HG03565 (cell line): ENCODE measurements around the gene ARL3.
"Not testable (repeated sequence)": the region's sequence is repeated elsewhere in the genome, so short reads cannot be mapped to it uniquely, and the experiment has no call there.

Source experiments
- ATAC-seq: cut with Tn5 transposase; IDR thresholded peaks from one replicate; pipeline ENCODE4 v1.9.1; 2021; ENCODE audit warnings: mild to moderate bottlenecking, moderate library complexity; ENCODE audit not compliant: unreplicated experiment

The ARL3 gene

DNA sequence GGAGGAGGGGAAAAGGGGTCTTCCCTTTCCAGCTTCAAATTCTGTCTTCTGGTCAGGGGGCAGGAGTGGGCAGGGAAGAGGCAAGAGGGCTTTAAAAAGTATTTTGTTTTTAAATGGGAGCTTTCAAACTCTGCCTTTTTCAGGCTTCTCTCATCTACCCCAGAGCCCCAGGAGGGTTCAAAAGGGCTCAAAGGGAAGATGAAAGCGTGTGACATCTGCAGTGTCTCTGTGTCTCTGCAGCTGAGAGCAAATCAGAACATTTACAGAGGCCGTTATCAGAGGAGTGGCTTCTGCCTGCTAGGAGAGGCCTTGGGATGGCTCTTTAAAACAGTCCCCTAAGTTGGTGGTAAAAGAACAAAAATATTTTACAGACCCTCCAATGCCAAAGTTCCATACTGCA, 39.6 kb downstream of the ARL3 start:
- ATAC-seq = no peak

DNA sequence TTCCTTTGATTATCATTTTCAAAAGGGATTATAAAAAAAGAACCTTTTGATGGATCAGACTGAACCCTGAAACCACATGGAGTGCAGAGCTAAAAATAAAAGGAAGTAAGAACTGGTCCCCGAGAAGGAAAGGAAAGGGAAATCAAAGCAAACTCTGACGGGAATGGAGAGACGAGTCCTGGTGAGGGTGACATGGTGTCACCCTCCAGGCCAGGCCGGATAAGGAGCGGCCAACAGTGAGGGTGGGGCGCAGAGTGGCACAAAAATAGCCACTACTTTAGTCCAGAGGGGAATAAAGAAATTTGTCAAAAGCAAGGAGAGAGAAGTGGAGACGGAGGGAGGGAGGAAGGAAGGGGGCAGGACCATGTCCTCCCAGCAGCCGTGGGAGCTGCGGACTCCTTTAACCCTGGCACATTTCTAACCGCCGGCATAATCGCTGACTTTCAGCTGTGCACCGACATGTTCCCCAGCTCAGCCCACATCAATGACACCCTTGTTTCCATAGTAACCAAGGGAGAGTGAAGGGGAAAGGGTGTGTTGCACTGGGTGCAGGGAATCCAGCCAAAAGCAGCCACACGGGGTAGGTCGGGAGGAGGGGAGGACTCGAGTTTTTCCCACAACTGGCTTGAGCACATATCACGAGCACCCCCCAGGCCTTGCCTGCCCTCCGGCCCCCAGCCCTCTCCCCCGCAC, 40.2 kb downstream of the ARL3 start:
- ATAC-seq = no peak

DNA sequence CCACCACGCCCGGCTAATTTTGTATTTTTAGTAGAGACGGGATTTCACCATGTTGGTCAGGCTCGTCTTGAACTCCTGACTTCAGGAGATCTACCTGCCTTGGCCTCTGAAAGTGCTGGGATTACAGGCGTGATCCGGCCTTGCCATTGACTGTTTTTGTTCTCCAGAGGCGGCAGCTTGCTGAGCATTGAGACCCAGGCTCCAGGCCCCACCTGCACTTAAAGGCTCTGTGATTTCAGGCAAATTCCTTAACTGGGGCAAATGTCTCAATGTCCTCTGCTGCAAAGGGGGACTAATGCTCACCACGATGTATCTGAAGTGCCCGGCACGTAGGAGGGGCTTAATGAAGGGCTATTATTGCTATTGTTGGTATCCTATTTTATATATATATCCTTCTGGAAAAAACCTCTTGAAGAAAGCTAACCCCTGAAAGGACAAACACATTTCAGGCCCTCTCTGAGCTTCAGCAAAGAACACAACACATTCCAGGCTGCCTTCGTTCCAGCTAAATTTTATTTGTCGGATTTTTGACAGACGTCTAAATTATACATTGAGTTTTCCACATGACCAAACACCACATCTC, 40.9 kb downstream of the ARL3 start:
- ATAC-seq = no peak

DNA sequence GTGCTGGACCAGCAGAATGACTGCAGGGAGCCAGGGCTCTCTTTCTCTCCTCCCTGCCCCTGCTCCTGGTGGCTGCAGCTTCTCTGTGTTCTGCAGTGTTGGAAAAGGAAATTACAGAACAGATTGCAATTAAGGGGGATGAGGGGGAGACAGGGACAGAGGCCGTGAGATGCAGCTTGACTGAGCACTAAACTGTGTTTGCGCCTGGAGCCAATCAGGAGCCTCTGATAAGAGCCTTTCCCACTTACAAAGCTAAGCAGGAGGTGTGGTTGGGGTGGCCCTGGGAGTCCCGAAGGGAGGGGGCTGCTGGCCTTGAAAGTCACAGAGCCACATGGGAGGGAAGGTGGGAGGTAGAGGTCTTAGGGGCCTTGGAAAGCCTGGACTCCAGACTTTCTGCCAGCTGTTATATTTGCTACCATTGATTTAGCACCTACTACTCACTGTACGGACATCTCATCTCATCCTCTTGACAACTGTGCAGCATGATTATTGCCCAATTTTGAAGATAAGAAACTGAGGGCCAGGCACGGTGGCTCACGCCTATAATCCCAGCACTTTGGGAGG, 43.2 kb downstream of the ARL3 start:
- ATAC-seq = no peak

DNA sequence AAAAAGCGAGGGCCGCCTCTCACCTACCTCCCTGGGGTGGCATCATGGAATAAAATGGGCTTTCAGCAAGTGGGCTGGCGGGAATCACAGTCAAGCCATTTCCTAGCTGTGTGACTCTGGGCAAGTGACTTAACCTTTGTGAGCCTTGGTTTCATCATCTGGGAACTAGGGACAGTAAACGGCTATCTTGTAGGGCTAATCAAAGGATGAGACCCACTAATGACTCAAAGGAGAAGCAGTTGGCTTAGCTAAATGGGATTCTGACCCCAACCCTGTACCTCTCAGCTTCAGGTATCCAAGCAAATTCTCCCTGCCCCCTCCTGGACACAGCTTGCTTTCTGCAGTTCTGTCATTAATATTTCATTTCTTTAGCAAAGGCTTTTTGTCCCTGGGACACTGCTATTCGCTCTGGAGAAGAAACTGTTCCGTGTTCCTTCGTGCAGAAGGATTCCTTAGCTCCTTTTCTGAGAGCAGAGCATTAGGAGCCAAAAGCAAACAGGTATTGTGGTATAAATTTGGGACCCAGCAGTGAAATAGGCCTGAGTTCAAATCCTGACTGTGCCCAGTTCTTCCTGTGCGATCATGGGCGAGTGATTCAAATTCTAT, 44.0 kb downstream of the ARL3 start:
- no peak for ATAC-seq

DNA sequence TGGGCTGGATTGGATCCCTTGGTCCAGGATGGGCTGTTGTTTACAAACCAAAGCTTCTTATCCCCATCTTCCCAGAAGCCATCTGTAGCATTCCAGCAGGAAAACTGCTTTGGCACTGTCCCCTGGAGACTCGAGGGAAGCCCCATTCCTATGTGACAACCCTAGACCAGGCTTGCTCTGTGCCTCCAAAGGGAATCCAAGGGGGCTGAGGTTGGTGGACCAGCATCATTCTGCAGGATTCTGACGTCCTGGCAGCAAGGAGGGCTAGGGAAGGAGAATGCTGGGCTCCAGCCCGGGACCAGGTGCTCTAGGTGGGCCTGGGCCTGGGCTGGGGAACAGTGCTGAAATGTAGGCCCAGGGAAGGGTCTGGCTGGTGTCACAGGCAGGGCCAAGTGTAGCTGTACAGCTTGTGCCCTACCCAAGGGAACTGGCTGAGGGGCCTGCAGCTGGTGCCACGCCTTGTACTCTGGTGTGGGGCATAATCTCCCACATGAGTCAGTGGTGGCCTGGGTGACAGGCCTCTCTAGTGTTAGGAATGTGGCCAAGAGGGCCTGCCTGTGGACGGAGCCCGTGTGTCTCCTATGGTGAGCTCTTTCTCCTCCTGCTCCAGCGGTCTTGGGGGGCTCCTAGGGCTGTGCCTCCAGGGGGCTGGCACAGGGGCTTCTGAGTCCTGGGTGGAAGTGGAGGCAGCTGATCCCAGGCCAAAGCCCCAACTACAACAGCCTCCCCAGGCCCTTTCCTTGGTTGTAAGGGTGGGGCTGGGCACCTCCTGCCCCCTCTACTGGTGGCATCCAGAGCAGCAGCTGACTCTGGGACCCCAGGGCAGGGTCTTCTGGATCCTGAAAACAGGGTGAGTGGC, 44.8 kb downstream of the ARL3 start:
- ATAC-seq = no peak

DNA sequence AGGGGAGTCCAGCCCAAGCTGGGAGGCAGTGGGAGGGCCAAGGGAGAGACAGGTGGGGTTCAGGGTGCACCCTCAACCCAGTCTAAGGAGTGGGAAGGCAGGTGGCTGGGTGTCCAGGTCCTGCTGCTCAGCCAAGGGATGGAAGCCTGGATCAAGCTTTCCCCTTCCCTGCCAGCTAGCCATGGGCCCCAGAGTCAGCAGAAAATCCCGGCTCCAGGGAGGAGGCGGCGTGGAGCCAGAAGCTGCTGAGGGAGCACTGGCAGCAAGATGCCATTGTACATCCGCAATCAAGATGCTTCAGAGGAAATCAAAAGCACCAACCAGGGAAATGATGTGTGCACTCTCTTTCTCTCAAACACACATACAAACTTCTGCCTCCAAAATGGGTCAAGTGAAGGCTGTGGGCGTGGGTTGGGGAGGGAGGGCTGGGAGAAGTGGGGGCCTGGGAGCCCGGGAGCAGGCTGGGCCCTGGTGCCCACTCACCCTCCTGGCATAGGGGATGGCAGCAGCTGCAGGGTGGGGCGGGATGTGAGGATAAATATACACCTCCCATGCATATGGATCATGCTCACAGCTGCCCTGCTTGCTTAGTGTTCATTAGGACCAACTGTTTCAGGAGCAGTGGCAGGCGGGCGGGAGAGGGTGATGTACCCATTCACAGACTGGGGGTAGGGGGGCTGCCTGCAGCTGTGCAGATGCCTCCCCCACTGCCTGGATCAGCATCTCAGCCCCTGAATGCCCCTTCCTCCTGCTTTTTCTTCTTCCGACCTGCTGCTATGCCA, 45.7 kb downstream of the ARL3 start:
- ATAC-seq = no peak

DNA sequence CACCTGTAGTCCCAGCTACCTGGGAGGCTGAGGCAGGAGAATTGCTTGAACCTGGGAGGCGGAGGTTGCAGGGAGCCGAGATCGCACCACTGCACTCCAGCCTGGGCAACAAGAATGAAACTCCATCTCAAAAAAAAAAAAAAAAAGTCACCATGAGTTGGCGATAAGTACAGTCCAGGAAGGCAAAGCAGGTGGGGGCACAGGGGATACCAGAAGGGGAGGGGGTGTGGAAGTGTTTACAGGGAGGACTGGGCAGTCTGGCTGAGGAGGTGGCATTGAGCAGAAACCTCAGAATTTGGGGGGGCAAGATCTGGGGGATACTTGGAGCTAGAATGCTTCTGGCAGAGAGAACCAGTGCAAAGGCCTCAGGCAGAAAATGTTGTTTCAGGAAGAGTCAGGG, 46.8 kb downstream of the ARL3 start:
- ATAC-seq = not testable (repeated sequence)

DNA sequence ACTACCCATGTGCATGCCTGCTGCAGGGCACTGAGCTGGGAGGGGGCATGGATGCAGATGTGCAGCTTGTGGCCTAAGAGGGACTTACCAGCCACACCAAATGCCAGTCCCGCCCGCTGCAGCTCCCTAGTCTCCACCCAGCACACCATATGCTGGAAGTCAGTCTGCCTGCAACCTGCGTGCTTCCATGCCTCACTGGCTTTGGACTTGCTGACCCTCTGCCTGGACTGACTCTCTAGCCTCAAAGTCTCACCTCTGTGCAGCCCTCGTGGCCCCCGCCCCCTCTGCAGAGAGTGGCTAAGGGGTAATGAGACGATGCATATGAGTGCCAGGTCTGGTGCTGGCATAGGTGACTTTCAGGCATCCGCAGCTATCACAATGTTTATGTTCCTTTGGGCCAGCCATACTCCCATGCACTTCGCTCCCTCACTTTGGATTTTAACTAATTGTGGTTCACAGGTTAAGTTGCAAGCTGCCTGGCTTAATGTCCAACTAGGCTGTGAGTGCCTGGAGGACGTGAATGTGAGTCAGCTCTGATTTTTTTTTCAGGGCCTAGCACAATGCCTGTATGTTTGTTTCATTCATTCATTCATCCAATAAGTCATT, 48.2 kb downstream of the ARL3 start:
- no peak for ATAC-seq

DNA sequence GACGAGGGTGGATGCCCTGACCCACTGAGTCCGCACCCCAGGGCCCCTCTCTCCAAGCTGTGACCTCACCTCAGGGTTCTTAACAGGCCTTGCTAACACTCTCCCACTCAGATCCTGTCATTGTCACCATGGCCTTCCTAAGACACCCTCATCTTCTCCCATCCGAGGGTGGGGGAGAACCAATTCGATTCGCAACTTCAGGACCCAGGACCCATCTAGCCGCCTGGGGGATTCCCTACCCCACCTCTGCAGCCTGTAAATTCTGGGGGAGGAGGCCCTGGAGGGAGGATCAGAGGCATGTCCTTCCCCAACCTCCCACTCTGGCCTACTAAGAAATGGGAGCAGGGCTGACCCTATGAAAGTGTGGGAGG, 52.6 kb downstream of the ARL3 start:
- no peak for ATAC-seq

DNA sequence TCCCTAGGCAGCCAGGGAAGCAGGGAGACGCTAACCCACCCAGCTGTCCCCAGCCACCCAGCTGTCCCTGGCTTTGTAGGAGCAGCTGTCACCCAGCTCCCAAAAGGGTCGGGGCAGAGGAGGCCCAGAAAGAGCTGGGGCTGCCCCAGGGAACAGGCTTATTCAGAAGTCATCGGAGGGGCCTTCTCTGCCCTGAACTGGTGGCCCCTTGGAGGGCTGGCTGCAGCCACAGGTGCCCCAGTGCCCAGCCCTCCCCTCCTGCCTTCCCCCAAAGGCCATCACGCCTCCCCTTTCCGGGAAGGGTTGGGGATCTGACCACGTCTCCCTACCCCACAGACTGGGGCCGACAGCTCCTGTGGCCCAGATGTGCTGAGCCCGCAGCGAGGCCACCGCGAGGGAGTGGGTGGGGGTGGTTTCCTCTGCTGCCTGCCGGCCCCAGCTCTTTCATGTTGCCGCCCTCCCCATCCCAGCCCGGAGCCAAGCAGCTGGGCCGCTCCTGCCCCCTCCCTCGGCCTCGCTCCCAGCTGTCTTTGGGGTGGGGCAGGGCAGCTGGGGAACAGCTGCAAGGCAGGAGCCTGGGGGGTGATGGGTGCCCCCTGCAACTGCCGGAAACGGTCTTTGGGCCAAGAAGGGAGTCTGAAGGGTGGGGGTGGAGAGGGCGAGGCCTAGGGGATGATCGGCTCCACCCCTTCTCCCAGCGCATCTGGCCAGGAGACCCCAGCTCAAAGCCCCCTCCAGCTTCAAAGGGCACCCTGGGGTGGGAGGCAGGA, 53.1 kb downstream of the ARL3 start:
- peak; percentile 60 for ATAC-seq

DNA sequence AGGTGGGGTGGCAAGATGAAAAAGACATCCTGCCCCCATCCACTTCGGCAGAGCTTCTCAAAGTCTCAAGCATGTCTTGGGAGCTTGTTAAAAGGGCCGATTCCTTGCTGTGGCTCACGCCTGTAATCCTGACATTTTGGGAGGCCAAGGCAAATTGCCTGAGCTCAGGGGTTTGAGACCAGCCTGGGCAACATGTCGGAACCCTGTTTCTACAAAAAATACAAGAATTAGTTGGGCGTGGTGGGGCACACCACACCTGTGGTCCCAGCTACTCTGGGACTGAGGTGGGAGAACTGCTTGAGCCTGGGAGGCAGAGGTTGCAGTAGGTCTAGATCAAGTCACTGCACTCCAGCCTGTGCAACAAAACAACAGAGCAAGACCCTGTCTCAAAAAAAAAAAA, 55.4 kb downstream of the ARL3 start:
- no peak for ATAC-seq

DNA sequence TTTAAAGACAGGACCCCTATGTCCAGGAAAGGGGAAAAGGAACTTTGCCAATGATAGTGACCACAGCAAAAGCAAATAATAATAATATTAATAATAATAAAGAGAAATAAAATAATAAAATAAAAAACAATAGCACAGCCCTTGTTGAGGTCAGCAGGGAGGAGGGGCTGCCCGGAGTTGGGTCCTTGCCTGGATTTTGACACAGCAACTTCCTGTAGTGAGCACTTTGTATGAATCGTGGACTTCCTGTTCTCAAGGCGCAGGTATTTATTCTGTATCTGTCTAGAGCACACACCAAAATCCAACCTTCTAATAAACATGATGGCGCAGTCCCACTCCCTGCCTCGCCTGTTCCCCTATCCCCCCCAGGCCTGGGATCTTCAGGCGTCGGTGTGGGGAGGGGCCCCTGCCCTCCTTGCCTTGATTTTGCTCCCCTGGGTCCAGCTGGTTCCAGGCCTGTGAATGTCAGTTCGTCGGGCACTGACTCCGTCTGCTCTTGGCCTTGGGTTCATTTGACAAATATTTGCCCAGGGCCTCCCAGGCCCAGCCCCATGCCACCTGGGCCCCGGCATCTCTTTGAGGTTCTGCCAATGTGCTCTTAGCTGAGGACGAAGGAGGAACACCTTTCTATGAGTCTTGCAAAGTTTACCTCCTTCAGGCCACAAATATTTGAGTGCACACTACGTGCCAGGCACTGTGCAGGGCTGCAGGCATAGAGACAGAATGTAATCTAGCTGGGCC, 56.0 kb downstream of the ARL3 start:
- no peak for ATAC-seq

DNA sequence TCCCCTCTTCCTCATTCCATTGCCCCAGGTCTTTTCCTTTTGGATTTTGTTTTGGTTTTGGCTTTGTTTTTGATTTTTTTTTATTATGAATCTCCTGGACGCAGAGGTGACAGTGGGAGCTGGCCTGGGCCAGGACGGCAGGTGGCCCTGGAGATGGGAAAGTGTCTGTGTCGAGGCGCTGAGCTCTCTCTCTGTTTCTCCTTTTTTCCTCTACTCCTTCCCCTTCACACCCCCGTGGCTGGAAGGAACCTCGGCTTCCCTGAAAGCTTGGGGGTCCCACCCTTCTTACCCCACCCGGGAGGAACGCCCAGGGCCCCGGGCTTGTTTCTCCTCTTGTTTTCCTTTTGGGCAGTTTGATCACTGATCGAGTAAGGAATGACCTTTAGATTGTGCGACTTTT, 56.7 kb downstream of the ARL3 start:
- ATAC-seq = no peak

DNA sequence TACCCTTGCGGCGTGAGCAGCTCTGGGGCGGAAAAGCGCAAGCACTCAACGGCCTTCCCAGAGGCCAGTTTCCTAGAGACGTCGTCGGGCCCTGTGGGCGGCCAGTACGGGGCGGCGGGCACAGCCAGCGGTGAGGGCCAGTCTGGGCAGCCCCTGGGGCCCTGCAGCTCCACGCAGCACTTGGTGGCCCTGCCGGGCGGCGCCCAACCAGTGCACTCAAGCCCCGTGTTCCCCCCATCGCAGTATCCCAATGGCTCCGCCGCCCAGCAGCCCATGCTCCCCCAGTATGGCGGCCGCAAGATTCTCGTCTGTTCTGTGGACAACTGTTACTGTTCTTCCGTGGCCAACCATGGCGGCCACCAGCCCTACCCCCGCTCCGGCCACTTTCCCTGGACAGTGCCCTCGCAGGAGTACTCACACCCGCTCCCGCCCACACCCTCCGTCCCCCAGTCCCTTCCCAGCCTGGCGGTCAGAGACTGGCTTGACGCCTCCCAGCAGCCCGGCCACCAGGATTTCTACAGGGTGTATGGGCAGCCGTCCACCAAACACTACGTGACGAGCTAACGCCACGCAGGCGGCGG, 57.3 kb downstream of the ARL3 start:
- ATAC-seq = no peak

DNA sequence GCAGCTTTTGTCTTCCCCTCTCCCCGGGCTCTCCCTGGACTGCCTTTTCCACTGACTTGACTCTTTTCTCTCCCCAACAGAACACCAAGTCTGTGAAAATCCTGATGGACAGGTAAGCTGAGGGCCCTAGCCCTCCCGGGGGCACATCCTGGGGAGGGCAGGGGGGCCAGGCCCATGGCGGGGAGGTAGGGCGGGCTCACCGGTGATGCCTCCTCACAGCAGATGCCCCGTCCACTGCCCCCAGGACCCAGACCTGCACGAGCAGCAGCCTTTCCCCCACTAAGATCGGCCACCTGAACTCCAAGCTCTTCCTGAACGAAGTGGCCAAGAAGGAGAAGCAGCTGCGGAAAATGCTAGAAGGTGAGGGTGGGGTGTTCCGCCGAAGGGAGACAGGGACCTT, 58.2 kb downstream of the ARL3 start:
- ATAC-seq = no peak

DNA sequence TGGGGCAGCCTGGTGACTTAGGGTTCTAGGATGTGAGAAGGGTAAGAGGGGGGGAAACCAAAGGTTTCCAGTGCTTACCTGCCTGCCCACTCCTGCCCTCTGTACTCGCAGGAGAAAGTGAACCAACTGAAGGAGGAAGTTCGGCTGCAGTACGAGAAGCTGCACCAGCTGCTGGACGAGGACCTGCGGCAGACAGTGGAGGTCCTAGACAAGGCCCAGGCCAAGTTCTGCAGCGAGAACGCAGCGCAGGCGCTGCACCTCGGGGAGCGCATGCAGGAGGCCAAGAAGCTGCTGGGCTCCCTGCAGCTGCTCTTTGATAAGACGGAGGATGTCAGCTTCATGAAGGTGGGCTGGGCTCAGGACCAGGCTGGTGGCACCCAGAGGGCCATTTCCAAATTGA, 59.2 kb downstream of the ARL3 start:
- ATAC-seq = no peak

DNA sequence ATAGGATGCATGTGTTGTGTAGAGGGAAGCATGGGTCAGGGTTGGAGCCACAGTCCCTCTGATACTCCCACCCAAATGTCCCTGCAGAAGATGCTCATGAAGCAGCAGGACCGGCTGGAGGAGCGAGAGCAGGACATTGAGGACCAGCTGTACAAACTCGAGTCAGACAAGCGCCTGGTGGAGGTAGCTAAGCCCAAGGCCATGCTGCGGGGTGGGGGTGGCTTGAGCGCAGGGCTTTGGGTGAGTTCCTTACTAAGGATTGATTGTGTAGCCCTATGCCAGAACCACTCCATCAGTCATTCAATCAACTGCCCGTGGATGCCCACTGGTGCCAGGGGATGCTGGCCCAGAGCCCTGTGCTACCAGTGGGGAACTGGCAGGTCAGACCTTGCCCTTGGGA, 59.6 kb downstream of the ARL3 start:
- no peak for ATAC-seq
